ENCODE results near the gene MBP. TPM values are rescaled to one million over a fixed set of nuclear protein-coding genes. Genes with fewer than 3 reads are reported as not detected.

Gene MBP
- total RNA-seq, 1 experiment from 2014 or later: not detected

DNA sequence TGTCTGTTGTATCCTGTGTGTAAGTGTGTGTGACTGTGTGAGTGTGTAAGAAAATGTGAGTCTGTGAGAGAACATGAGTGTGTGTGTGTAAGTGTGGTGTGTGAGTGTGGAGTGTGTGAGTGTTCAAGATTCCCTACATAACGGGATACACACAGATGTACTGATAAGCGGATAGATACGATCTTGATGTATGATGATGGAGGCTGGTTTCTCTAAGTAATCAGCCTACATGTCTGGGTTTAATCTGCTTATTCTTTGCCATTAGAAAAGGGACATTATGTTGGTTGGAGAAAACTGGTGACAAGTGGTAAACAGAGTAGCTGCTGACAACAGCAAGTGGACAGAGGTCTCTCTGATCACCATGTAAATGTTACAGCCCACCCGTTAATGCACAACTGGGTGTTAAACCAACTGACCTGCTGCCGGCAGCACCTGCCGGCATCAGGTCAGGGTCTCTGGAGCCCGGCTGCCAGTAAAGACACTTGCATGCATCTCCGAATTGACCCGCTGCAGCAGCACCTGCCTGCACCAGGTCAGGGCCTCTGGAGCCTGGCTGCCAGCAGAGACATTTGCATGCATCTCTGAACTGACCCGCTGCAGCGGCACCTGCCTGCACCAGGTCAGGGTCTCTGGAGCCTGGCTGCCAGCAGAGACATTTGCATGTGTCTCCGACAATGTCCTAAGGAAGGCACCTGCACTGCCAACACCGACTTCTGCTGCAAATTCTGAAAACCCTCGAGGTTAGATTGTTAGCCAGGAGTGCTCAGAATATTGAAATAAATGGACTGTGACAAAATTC is 87.5 kb downstream of the MBP start:
- H3K36me3 ChIP-seq: no peaks in the 10 kb centered on the region
- H3K4me3 ChIP-seq: no peak overlapping the region
- H3K27me3 ChIP-seq: no peaks in the 10 kb centered on the region
- H3K9me3 ChIP-seq: no peaks in the 10 kb centered on the region
- no peak for DNase-seq

DNA sequence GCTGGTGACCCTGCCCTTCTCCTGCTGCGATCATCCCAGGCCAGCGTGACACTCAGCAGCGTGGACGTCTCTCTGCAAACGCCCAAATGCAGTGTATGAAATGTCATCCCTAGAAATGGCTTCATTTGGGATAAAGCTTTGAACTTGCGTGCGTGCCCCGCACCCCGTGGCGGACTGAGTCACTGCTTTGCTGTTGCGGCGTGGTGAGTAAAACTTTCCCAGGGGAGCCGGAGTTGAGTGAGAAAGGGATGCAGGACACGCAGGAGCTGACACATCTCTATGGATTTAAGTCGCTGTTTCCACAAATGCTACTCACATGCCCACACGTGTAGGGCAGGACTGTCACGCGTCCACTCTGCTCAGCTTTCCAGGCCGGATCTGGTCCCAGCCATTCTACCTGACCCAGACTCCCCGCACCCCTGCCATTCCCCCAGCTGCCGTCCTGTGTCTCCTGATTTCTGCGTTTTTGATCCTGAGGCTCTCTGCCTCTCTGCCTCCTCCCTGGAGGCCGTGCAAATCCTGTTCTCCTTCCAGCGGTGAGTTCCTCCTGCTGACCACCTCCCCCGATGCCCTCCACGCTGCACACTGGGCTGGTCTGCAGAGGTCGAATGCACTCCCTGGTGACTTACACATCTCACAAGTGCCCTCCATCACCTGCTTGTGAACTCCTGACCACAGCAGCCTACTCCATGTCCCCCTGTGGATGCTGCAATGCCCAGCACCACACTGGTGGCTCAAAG is 88.9 kb downstream of the MBP start:
- Histone ChIP-seq H3K27me3 (no peaks in the 10 kb centered on the region), H3K4me3 (no peak overlapping the region), H3K36me3 (no peaks in the 10 kb centered on the region), H3K9me3 (no peaks in the 10 kb centered on the region)
- DNase-seq: no peak

DNA sequence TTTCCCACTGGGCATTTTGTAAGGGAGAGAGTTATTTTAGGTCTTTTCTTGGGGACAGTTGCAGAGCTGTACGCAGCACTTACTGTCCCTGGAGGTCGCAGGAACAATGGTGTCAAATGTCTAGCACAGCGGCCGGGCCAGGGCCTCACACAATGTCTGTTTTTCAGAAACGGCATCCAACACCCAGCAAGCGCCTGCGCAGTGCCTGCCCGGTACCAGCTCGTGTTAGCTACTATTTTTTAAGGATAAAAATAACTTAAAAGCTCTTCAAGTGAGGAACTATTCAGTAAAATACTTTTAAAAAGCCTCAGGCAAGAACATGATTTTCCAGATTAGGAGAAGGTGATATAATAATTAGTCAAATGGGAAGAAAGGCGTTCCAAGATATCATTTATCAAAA is 90.0 kb downstream of the MBP start:
- H3K36me3 ChIP-seq: no peaks in the 10 kb centered on the region
- DNase-seq: no peak

DNA sequence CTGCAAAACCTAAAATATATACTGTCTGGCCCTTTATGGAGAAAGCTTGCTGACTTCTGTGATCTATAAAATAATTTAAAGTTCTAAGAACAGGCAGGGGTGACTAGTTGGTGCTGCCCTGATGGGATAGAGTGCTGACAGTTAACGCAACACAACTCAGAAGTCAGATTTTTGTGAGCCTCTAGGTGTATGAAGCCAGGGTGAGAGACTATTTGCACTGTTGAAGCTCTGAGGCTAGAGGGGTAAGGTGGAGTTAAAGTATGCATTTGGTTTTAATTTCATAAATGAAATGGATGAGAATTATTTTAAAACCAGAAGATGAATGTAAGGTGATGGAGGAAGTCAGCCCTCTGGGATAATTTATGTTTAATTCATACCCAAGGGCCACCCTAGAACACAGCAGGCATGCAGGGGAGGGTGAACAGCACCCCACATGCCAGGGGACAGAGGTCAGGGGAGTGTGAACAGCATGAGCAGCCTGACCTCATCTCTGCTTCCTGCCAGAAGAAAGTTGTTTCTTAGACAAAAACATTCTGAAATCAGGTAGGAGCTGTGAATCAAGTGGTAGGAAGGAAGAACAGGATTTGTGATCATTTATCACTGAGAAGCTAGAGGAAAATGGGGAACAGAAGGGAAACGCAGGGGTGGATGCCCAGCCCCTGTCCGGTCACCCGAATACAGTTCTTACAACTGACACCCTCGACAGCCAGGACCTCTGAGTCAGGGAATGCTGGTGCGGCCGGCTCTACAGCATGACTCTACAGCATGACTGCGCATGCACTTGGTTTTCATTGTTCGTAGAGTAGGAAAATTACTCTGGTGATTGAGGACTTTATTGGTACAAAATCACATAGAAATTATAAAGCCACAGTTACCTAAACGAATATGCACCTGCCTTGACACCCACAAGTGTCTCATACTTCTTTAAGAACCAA is 93.1 kb downstream of the MBP start:
- DNase-seq: no peak
- H3K36me3 ChIP-seq: no peaks in the 10 kb centered on the region
- no peak overlapping the region for H3K4me3 ChIP-seq
- no peaks in the 10 kb centered on the region for H3K27me3 ChIP-seq
- no peaks in the 10 kb centered on the region for H3K9me3 ChIP-seq

More for the DNA sequence above, 90.0 kb downstream of the MBP start:
- H3K27me3 ChIP-seq: no peaks in the 10 kb centered on the region
- H3K9me3 ChIP-seq: no peaks in the 10 kb centered on the region
- H3K4me3 ChIP-seq: no peak overlapping the region

DNA sequence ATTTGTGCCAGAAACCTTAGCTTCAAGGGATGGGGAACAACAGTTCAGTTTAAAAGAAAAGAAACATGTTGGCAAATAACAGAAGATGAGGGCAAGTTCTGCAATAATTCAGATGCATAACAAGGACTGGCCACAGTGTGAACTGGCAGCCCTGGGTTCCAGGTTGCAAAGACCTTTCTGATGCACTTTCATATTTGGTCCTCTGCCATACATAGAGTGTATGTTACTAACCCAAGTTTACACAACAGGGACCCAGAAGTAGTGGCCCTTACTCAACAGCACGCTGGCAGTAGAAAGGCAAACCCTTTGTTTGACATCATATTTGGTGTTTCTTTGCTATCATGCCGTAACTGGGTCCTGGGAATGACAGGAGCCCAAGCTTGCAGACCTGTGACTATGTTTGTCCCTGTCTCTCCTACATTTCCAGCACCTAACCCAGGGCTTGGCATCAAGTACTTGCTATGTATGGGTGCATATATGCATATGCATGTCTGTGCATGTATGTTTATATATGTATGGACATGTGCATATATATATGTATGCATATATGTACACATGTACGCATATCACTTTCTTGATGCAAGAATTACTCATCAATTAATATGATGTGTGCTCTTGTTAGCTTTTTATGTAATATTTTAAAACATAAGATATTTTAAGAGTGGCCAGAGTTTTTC is 94.3 kb downstream of the MBP start:
- no peak for DNase-seq
- H3K36me3 ChIP-seq: no peaks in the 10 kb centered on the region
- H3K4me3 ChIP-seq: no peak overlapping the region

DNA sequence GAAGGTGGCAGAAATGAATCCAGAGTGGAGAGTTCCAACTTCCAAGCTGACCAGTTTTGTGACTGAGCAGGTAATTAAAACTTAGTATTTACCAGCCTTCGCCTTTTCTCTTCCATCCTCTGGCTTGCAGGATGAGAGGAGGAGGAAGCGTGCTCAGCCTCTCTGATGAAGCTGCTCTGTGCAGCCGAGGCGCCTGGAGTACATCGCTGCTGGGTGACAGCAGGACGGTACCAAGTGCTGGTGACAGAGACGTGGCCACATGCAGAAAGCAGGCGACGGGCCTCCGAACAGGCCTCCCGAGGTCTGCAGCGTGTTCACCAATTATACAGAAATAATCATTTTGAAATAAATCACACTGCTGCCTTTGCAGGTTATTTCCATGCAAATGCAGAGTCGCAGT is 95.0 kb downstream of the MBP start:
- Histone ChIP-seq H3K4me3 (no peak overlapping the region), H3K36me3 (no peaks in the 10 kb centered on the region), H3K9me3 (no peaks in the 10 kb centered on the region), H3K27me3 (no peaks in the 10 kb centered on the region)
- no peak for DNase-seq

More for the DNA sequence above, 94.3 kb downstream of the MBP start:
- Histone ChIP-seq H3K27me3 (no peaks in the 10 kb centered on the region), H3K9me3 (no peaks in the 10 kb centered on the region)

DNA sequence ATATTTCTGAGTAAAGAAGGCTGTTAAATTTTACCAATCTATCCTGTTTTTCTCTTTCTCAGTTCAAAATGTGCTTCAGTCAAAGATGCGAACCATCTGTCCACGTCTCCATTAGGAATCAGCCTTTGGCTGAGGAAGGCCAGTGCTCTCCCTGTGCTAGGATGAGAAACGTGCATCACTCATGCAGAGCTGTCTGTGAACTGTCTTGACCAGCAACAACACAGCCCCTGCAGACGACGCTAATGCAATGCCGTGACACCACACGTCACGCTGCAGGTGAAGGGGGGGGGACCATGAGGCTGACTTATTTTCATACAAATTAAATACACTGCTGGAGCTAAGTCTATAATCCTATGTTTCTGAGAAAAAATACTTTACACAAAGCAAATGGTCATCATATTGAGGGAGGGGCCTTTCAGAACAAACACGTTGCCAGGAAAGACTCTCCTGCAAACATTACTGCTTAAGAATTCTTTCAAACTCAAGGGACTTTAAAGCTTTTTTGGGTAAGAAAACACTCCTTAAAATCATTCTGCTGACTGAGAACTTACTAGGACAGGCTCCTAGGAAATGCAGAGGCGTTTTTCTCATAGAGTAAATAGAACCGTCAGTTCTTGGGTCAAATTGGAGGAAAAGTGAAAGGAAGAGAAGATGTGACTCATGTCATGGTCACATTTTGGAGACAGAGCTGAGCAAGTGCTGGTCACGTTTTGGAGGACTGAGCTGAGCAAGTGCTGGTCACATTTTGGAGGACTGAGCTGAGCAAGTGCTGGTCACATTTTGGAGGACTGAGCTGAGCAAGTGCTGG is 97.0 kb downstream of the MBP start:
- no peak for DNase-seq
- Histone ChIP-seq H3K36me3 (no peaks in the 10 kb centered on the region), H3K4me3 (no peak overlapping the region), H3K27me3 (no peaks in the 10 kb centered on the region), H3K9me3 (no peaks in the 10 kb centered on the region)

DNA sequence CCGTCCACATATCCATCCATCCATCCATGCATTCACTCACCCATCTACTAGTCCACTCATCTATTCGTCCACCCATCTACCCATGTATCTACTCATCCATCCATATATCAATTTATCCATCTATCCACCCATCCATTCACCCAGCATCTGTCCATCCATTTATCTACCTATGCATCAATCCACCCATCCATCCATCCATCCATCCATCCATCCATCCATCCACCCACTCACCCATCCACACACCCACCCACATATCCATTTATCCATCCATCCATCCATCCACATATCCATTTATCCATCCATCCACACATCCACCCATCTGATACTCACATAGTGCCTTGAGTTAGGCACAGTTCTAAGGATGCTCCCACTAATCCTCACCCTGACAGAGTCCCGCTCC is 99.0 kb downstream of the MBP start:
- Histone ChIP-seq H3K36me3 (no peaks in the 10 kb centered on the region), H3K27me3 (no peaks in the 10 kb centered on the region), H3K9me3 (no peaks in the 10 kb centered on the region), H3K4me3 (no peak overlapping the region)
- no peak for DNase-seq

DNA sequence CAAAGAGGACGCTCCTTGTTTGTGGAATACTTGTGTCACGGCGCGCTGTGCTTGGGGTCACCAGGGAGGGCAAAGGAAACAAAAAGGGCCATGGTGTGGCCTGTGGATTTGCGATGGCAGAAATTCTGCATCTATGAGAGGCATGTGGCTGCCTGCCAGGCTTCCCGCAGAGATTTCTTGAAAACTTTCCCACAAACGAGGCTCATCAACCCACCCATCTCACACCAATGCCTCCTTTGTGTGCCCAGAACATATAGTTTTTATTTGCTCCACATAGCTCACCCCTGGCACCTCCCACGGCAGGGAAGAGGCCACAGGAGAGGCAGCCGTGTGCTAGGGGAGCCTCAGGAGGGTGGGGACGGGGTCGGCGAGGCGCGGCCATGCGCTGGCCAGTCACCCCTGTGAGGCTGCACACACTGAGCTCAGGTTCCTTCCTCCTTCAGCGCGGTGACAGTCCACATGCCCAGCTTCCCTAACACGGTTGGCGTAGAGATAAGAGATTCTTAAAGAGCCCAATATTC is 100.3 kb downstream of the MBP start:
- no peak for DNase-seq
- Histone ChIP-seq H3K36me3 (no peaks in the 10 kb centered on the region), H3K27me3 (no peaks in the 10 kb centered on the region), H3K9me3 (no peaks in the 10 kb centered on the region), H3K4me3 (no peak overlapping the region)

DNA sequence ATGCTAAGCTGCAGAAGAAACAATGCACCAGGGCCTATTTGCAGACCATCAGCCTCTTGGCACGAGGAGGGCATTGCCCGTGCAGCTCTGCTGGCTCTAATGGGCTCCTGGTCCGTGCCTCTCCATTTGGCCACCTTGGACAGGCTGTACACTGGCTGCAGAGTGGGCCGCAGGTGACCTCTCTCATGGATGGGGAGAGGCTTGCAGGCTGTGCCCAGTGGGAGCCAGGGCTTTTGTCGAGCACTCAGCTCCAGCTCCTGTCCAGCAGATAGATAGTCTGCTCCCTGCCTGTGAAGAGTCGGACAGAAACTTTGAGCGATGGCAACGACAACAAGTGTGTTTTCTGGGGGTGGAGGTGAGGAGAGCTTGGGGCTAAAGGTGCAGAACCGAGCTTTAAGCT is 100.9 kb downstream of the MBP start:
- Histone ChIP-seq H3K4me3 (no peak overlapping the region), H3K36me3 (no peaks in the 10 kb centered on the region), H3K9me3 (no peaks in the 10 kb centered on the region), H3K27me3 (no peaks in the 10 kb centered on the region)
- DNase-seq: no peak

DNA sequence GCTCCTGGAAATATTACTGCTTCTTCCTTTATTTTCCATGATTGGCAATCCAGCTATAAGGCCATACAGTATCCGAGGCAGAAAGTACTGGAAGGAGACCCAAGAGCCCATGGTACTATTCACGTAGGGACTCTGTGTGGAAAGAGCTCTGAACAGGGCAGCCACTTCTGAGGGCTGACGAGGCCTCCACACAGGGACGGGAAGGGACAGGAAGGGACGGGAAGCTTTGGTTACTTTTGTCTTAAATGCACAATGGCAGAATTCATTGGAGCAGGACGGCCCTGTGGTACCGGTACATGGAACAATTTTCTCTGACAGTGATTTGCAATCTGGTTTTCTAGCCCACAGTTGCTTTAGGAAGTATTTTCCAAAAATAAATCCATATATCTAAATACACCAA is 102.4 kb downstream of the MBP start:
- no peaks in the 10 kb centered on the region for H3K36me3 ChIP-seq
- DNase-seq: no peak
- H3K9me3 ChIP-seq: no peaks in the 10 kb centered on the region
- H3K4me3 ChIP-seq: no peak overlapping the region
- H3K27me3 ChIP-seq: no peaks in the 10 kb centered on the region

DNA sequence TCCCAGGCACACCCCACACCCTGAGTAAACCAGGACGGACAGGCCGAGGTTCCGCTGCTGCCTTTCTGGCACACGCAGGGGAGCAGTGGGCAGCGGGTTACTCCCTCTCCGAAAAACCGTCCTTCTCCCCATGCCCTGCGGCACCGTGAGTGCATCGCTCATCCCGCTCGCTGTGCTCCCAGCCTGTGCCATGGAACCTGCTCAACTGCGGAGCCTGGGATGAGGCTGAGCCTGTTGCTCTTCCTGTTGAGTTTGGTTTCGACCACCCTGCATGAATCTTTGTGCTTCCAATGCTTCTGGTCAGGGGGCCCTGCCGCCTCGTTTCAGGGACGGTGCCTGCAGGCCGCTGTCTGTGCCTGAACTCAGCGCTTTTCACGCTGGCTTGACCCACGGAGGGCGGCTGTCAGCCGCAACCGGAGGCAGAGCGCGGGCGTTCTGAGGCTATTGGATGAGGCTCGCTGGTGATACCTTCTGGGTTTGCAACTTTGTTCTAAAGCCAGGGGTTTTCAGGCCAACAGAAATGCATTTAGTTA is 106.7 kb downstream of the MBP start:
- Histone ChIP-seq H3K27me3 (no peaks in the 10 kb centered on the region), H3K36me3 (no peaks in the 10 kb centered on the region), H3K9me3 (no peaks in the 10 kb centered on the region), H3K4me3 (no peak overlapping the region)
- no peak for DNase-seq

DNA sequence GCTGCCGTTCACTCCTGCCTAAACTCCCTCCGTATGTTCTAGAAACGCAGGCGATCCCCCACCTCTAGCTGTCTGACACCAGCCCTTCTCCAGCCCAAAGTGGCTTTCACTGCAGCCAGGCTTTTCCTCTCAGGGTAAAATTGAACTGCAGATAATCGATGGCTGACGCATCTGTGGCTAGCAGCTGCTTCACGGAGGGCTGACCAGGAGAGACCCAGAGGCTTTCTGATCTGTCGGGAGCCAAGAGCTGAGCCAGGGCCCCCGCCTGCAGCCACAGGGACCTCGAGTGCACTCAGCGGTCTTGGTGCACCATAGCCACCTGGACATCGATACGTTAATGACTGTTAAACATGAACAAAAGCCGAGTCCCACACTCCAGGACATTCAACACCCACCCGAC is 107.5 kb downstream of the MBP start:
- H3K27me3 ChIP-seq: no peaks in the 10 kb centered on the region
- H3K36me3 ChIP-seq: no peaks in the 10 kb centered on the region
- DNase-seq: no peak
- no peaks in the 10 kb centered on the region for H3K9me3 ChIP-seq
- no peak overlapping the region for H3K4me3 ChIP-seq

DNA sequence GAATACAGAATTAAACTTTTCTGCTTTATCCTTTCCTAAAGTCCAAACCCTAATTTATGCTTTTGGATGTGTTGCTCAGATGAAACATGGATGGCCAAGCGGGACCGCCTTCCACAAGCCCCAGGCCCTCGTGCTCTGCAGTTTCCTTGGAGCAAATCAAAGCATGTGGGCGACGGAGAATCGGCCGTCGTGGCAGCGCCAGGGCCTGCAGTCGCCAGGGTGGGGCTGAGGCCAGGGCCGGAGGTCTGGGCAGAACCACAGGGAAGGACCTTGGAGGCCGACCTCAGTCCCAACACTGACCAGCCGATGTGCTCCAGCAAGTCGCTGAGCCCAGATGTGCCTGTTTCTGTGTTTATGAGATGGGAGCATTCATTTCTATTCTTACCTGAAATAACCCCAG is 108.1 kb downstream of the MBP start:
- DNase-seq: no peak
- H3K4me3 ChIP-seq: no peak overlapping the region
- no peaks in the 10 kb centered on the region for H3K9me3 ChIP-seq
- no peaks in the 10 kb centered on the region for H3K36me3 ChIP-seq
- H3K27me3 ChIP-seq: no peaks in the 10 kb centered on the region

DNA sequence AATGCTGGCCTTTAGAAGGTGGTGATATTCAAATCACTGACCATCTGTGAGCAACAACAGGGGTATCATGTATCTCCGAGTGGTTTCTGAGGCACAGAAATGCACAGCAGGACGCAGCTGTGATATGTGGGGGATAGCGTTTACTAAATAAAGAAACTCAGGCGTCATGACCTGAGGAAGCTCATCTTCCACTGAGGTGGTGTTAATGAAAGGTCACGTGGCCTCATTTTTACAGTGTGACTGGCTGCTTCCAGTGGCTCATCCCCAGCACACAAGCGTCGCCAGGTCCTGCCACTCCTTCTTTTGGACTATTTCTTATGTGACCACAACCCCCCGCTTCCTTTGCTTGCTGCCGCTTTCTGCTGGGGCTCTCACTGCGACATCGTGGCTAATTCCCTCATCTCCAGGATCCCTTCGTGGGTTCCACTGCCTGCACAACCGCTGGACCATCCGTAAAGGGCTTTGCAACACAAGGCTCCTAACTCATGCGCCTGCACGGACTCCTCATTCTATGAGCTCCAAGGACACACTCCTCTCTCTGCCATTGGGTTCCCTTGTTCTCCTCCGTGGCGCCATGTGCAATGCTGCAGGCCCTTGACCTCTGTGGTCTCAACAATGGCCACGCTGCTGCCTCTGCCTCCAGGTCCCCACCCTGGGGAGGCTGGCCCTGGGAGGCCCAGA is 109.3 kb downstream of the MBP start:
- H3K9me3 ChIP-seq: no peaks in the 10 kb centered on the region
- DNase-seq: no peak
- H3K4me3 ChIP-seq: no peak overlapping the region
- no peaks in the 10 kb centered on the region for H3K36me3 ChIP-seq
- H3K27me3 ChIP-seq: no peaks in the 10 kb centered on the region

Measured in MG63 (cell line).